ENCODE measurements around the gene ZNF140.
A peak's percentile ranks its signal among the peaks of the same experiment; 100 is the strongest.

ZNF140 gene

DNA sequence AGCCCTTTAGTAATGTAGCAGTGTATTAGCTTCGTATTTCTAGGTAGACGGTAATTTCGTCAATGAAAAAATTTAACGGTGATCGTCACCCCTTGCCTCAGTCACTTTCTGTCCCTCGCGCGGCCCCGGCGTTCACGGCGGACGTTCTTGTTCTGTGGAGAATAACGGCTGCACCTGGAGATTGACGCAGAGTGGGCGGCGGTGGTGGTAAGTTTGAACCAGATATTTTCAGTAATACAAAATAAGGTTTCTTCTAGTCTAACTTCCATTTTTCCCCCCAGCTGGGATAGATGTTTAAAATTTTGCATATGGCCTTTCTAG, 50.0 kb downstream of the ZNF140 start:
- peak; percentile 46 for DNase-seq

DNA sequence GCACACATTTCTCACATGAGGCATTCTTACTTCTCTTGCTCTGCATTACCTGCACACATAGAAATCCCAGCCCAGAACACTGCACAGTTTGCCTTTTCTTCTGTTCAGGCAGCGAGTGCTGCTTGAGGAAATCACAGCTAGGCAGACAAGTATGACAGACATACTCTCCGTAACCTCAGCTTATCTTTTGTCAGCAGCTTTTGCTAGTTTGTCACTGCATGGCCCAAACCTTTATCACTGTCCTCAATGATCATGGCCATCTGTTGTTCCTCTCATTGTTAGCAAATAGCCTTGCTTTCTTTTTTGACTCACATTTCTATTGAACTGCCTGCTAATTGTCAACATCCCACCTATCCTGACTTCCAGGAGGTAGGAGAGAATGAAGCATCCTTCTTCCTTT, 55.0 kb downstream of the ZNF140 start:
- no peak for DNase-seq

DNA sequence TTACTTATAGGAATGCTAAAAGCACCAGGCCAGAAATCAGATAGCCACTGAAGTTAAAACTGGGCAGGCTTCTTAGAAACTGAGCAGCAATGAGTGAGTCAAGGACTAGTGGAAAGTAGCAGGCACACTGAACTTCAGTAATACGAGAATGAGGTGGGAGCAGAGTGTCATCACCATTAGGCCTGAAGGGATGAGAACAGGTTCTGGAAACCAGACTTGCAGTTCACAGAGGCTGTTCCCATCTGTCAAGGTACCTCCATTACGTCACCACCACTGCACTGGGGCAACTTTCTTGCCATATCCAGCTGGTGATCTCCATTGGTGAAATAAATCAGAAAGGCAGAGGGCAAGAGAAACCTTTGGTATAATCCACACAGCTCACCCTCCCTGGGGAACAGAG, 65.3 kb downstream of the ZNF140 start:
- DNase-seq = no peak

DNA sequence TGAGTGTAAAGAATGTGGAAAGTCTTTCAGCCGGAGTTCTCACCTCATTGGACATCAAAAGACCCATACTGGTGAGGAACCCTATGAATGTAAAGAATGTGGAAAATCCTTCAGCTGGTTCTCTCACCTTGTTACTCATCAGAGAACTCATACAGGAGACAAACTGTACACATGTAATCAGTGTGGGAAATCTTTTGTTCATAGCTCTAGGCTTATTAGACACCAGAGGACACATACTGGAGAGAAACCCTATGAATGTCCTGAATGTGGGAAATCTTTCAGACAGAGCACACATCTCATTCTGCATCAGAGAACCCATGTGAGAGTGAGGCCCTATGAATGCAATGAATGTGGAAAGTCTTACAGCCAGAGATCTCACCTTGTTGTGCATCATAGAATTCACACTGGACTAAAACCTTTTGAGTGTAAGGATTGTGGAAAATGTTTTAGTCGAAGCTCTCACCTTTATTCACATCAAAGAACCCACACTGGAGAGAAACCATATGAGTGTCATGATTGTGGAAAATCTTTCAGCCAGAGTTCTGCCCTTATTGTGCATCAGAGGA, 75.5 kb downstream of the ZNF140 start:
- DNase-seq = no peak
